ENCODE measurements around the gene CACHD1. TPM values are rescaled to one million over a fixed set of nuclear protein-coding genes. Genes with fewer than 3 reads are reported as not detected.

CACHD1 gene
- total and polyA plus RNA-seq, 2 donors from 2014 or later: 3.9 to 8.2 TPM

DNA sequence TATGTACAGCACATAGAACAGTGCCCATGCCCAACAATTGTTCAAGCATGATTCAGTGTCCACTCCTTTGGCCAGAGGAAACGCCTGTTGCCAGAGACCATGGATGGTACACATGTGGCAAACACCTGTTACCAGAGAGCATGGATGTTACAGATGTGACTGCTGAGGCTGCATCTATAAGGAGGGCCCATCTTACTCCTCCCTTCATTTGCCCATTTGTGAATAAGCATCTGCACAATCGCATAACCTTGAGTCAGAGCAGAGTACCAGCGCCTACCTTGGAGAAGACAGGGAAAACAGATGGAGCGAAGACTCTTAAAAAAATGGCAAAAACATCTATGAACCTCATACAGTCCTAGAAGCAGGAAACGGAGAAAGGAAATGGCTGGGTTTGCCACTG lies 36.6 kb upstream of the CACHD1 start:
- Histone ChIP-seq H3K36me3 (ENCODE audit: control insufficient read depth in 2 of 3, insufficient read depth in 3 of 3, low read length in 3 of 3) (no peaks in the 10 kb centered on the region), H3K4me3 (ENCODE audit: low read length in 3 of 3) (no peak overlapping the region), H3K27ac (ENCODE audit: low read depth in 2 of 2, low read length in 2 of 2) (no peak overlapping the region), H3K9me3 (ENCODE audit: control insufficient read depth in 2 of 3, insufficient read depth in 1 of 3, low read length in 3 of 3) (no peaks in the 10 kb centered on the region), H3K4me1 (ENCODE audit: control insufficient read depth in 2 of 3, insufficient read depth in 2 of 3, low read depth in 1 of 3, low read length in 3 of 3) (no peaks in the 10 kb centered on the region), H3K9ac (ENCODE audit: low read length in 3 of 3) (no peak overlapping the region), H3K27me3 (ENCODE audit: control insufficient read depth, insufficient read depth, low read length) (no peaks in the 10 kb centered on the region)
- intact Hi-C loops (cut with DNase I): no loop called here
- TF ChIP-seq, protein P1, sequence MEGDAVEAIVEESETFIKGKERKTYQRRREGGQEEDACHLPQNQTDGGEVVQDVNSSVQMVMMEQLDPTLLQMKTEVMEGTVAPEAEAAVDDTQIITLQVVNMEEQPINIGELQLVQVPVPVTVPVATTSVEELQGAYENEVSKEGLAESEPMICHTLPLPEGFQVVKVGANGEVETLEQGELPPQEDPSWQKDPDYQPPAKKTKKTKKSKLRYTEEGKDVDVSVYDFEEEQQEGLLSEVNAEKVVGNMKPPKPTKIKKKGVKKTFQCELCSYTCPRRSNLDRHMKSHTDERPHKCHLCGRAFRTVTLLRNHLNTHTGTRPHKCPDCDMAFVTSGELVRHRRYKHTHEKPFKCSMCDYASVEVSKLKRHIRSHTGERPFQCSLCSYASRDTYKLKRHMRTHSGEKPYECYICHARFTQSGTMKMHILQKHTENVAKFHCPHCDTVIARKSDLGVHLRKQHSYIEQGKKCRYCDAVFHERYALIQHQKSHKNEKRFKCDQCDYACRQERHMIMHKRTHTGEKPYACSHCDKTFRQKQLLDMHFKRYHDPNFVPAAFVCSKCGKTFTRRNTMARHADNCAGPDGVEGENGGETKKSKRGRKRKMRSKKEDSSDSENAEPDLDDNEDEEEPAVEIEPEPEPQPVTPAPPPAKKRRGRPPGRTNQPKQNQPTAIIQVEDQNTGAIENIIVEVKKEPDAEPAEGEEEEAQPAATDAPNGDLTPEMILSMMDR (IDR thresholded peaks at IDR 0.05; ENCODE audit: borderline replicate concordance, extremely low read depth, insufficient read depth): no peak
- DNase-seq (no peak), FAIRE-seq (no peak)

DNA sequence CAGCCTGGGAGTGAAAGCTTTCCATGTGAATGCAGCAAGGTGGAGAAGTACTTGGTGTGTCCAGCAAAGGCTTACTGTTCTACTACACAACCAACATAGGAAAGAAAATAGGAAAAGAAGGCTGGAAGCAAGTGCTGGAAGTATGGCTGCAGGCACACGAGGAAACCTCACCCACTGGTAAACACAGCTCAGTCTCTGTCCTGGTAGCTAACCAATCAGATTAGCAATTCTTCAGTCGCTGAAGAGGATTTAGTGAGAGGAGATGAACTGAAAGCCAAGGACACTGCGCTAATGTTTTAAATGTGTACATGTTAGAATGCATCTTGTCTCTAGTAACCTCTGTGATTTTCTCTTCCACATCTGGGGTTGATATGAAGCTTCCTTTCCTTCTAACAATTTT lies 36.2 kb upstream of the CACHD1 start:
- H3K4me1 ChIP-seq (ENCODE audit: control insufficient read depth in 2 of 3, insufficient read depth in 2 of 3, low read depth in 1 of 3, low read length in 3 of 3): no peaks in the 10 kb centered on the region
- H3K36me3 ChIP-seq (ENCODE audit: control insufficient read depth in 2 of 3, insufficient read depth in 3 of 3, low read length in 3 of 3): no peaks in the 10 kb centered on the region
- H3K27me3 ChIP-seq (ENCODE audit: control insufficient read depth, insufficient read depth, low read length): no peaks in the 10 kb centered on the region
- no peak overlapping the region for H3K4me3 ChIP-seq (ENCODE audit: low read length in 3 of 3)
- no peaks in the 10 kb centered on the region for H3K9me3 ChIP-seq (ENCODE audit: control insufficient read depth in 2 of 3, insufficient read depth in 1 of 3, low read length in 3 of 3)
- intact Hi-C loops (cut with DNase I): no loop called here
- H3K27ac ChIP-seq (ENCODE audit: low read depth in 2 of 2, low read length in 2 of 2): no peak overlapping the region
- FAIRE-seq (no peak), DNase-seq (no peak)
- no peak overlapping the region for H3K9ac ChIP-seq (ENCODE audit: low read length in 3 of 3)
- TF ChIP-seq, protein P1 (IDR thresholded peaks at IDR 0.05; ENCODE audit: borderline replicate concordance, extremely low read depth, insufficient read depth): no peak

DNA sequence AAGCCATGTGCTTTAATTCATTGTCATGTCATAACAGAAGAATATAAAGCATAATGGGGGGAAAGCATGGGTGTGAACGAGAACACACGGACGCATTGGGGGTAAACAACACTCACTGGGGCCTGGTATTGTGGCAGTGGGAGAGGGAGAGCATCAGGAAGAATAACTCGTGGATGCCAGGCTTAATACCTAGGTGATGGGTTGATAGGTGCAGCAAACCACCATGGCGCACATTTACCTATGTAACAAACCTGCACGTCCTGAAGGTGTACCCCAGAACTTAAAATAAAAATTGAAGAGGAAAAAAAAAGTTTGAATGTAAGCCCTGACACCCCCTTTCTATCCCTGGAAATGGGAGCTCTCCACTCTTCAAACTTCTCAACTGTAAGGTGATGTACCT lies 34.9 kb upstream of the CACHD1 start:
- TF ChIP-seq, protein P1 (IDR thresholded peaks at IDR 0.05; ENCODE audit: borderline replicate concordance, extremely low read depth, insufficient read depth): no peak
- intact Hi-C loops (cut with DNase I): no loop called here
- Histone ChIP-seq H3K36me3 (ENCODE audit: control insufficient read depth in 2 of 3, insufficient read depth in 3 of 3, low read length in 3 of 3) (no peaks in the 10 kb centered on the region), H3K9ac (ENCODE audit: low read length in 3 of 3) (no peak overlapping the region), H3K27ac (ENCODE audit: low read depth in 2 of 2, low read length in 2 of 2) (no peak overlapping the region), H3K4me1 (ENCODE audit: control insufficient read depth in 2 of 3, insufficient read depth in 2 of 3, low read depth in 1 of 3, low read length in 3 of 3) (no peaks in the 10 kb centered on the region), H3K27me3 (ENCODE audit: control insufficient read depth, insufficient read depth, low read length) (no peaks in the 10 kb centered on the region), H3K4me3 (ENCODE audit: low read length in 3 of 3) (no peak overlapping the region), H3K9me3 (ENCODE audit: control insufficient read depth in 2 of 3, insufficient read depth in 1 of 3, low read length in 3 of 3) (no peaks in the 10 kb centered on the region)
- FAIRE-seq (no peak), DNase-seq (no peak)

DNA sequence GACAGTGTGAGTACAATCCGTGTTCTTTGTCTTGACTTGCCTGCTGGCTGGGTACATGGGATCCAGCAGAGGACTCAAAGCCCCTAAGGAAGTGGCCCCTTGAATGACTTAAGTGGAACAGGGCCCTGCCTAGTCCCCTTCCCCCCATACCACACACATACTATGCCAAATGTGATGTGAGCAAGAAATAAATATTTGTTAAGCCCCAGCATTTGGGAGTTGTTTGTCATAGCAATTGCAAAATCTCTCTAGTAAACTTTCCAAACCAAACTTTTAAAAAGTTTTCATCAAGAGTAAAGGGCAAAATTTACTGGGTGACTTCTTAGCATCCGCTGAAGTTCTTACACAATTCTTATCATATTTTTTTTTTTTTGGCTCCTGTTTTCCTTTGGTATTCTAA lies 32.5 kb upstream of the CACHD1 start:
- Histone ChIP-seq H3K27me3 (ENCODE audit: control insufficient read depth, insufficient read depth, low read length) (no peaks in the 10 kb centered on the region), H3K9ac (ENCODE audit: low read length in 3 of 3) (no peak overlapping the region), H3K4me1 (ENCODE audit: control insufficient read depth in 2 of 3, insufficient read depth in 2 of 3, low read depth in 1 of 3, low read length in 3 of 3) (no peaks in the 10 kb centered on the region), H3K9me3 (ENCODE audit: control insufficient read depth in 2 of 3, insufficient read depth in 1 of 3, low read length in 3 of 3) (no peaks in the 10 kb centered on the region), H3K4me3 (ENCODE audit: low read length in 3 of 3) (no peak overlapping the region), H3K27ac (ENCODE audit: low read depth in 2 of 2, low read length in 2 of 2) (no peak overlapping the region), H3K36me3 (ENCODE audit: control insufficient read depth in 2 of 3, insufficient read depth in 3 of 3, low read length in 3 of 3) (no peaks in the 10 kb centered on the region)
- intact Hi-C loops (cut with DNase I): no loop called here
- no peak for DNase-seq
- TF ChIP-seq, protein P1 (IDR thresholded peaks at IDR 0.05; ENCODE audit: borderline replicate concordance, extremely low read depth, insufficient read depth): no peak
- no peak for FAIRE-seq
